Measurements from ENCODE around the gene POLR1H. TPM values are rescaled to one million over a fixed set of nuclear protein-coding genes. Genes with fewer than 3 reads are reported as not detected.
A peak's percentile ranks its signal among the peaks of the same experiment; 100 is the strongest.

POLR1H gene
- total RNA-seq, 1 experiment from 2014 or later = 33.3 TPM

DNA sequence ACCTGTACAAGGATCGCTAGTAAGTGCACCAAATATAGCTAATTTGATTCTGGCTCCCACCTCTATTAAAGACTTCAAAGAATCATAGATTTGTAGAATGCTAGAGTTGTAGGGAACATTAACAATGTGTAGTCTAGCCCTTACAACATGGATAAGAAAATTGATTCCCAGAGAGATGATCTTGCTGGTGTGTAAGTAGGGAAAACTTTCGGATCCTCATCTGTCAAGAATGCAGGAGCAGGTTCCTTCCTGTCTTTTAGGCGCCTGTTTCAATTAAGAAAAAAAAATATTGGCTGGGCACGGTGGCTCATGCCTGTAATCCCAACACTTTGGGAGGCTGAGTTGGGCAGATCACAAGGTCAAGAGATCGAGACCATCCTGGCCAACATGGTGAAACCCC, 26.8 kb downstream of the POLR1H start:
- no peak for DNase-seq
- Histone ChIP-seq H3K79me2 (ENCODE audit: low read depth) (no peaks in the 10 kb centered on the region), H3K36me3 (ENCODE audit: low read depth) (no peaks in the 10 kb centered on the region), H3K27me3 (ENCODE audit: insufficient read depth, low read depth) (no peaks in the 10 kb centered on the region), H3F3A (ENCODE audit: insufficient read depth, low read depth) (peaks cover 14% of the 10 kb centered on the region), H4K20me1 (ENCODE audit: insufficient read depth) (no peaks in the 10 kb centered on the region), H3K4me3 (no peak overlapping the region), H2AFZ (no peak overlapping the region), H3K4me2 (no peak overlapping the region), H3K9me3 (ENCODE audit: insufficient read depth, low read depth) (no peaks in the 10 kb centered on the region), H3K9me2 (ENCODE audit: insufficient read depth) (no peaks in the 10 kb centered on the region), H3K27ac (no peak overlapping the region), H3K4me1 (replicated peaks; ENCODE audit: insufficient read depth) (peaks cover 20% of the 10 kb centered on the region)
- POLR2A ChIA-PET (ENCODE audit: unreplicated experiment) = interaction anchor here (0.7 kb wide), 1 partner anchor 22 kb away, joined by 5 read pairs; no protein-coding TSS in a partner anchor
- TF ChIP-seq, protein P1, sequence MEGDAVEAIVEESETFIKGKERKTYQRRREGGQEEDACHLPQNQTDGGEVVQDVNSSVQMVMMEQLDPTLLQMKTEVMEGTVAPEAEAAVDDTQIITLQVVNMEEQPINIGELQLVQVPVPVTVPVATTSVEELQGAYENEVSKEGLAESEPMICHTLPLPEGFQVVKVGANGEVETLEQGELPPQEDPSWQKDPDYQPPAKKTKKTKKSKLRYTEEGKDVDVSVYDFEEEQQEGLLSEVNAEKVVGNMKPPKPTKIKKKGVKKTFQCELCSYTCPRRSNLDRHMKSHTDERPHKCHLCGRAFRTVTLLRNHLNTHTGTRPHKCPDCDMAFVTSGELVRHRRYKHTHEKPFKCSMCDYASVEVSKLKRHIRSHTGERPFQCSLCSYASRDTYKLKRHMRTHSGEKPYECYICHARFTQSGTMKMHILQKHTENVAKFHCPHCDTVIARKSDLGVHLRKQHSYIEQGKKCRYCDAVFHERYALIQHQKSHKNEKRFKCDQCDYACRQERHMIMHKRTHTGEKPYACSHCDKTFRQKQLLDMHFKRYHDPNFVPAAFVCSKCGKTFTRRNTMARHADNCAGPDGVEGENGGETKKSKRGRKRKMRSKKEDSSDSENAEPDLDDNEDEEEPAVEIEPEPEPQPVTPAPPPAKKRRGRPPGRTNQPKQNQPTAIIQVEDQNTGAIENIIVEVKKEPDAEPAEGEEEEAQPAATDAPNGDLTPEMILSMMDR (conservative IDR thresholded peaks at IDR 0.05) = no peak
- TF ChIP-seq EZH2 (IDR thresholded peaks at IDR 0.05; ENCODE audit: low read depth) = no peak
- intact Hi-C loops (cut with micrococcal nuclease; ENCODE audit: unreplicated experiment) = no loop called here
- CTCF ChIA-PET = interaction anchor here (1.6 kb wide), 1 partner anchor 13 kb away, joined by 3 read pairs; no protein-coding TSS in a partner anchor
- no TSS peak for BruUV-seq (replicated peaks)

- Histone ChIP-seq H3K4me3 (no peak overlapping the region), H3K79me2 (ENCODE audit: low read depth) (no peaks in the 10 kb centered on the region), H3K27me3 (ENCODE audit: insufficient read depth, low read depth) (no peaks in the 10 kb centered on the region), H4K20me1 (ENCODE audit: insufficient read depth) (no peaks in the 10 kb centered on the region), H3K36me3 (ENCODE audit: low read depth) (no peaks in the 10 kb centered on the region), H3K27ac (peak overlapping the region; percentile 65), H2AFZ (peak overlapping the region; percentile 46; the same call in 1 of the 2 replicates), H3K4me1 (replicated peaks; ENCODE audit: insufficient read depth) (peaks cover 46% of the 10 kb centered on the region), H3K4me2 (peak overlapping the region; percentile 65), H3K9me3 (ENCODE audit: insufficient read depth, low read depth) (no peaks in the 10 kb centered on the region), H3F3A (ENCODE audit: insufficient read depth, low read depth) (peaks cover 38% of the 10 kb centered on the region), H3K9me2 (ENCODE audit: insufficient read depth) (no peaks in the 10 kb centered on the region)
- intact Hi-C loops (cut with micrococcal nuclease; ENCODE audit: unreplicated experiment) = loop anchor here (1.0 kb wide), 1 partner anchor 9 kb away; no protein-coding TSS in a partner anchor
- TF ChIP-seq, protein P1 (conservative IDR thresholded peaks at IDR 0.05) = no peak
- TF ChIP-seq EZH2 (IDR thresholded peaks at IDR 0.05; ENCODE audit: low read depth) = no peak
- CTCF ChIA-PET = interaction anchor here (1.0 to 1.3 kb wide), 4 partner anchors 10 to 39 kb away, joined by 3 to 7 read pairs (median 4); partner anchors contain the start of gene RNF39
- DNase-seq = peak; percentile 88 to 94
- POLR2A ChIA-PET (ENCODE audit: unreplicated experiment) = interaction anchor here (0.6 to 1.0 kb wide), 3 partner anchors 10 to 513 kb away, joined by 3 to 8 read pairs (median 5); no protein-coding TSS in a partner anchor
- TSS peak; percentile 29 for BruUV-seq (replicated peaks)
Observed at GRCh38 chr6:30091577-30092381, 30.7 kb downstream of the POLR1H start.

DNA sequence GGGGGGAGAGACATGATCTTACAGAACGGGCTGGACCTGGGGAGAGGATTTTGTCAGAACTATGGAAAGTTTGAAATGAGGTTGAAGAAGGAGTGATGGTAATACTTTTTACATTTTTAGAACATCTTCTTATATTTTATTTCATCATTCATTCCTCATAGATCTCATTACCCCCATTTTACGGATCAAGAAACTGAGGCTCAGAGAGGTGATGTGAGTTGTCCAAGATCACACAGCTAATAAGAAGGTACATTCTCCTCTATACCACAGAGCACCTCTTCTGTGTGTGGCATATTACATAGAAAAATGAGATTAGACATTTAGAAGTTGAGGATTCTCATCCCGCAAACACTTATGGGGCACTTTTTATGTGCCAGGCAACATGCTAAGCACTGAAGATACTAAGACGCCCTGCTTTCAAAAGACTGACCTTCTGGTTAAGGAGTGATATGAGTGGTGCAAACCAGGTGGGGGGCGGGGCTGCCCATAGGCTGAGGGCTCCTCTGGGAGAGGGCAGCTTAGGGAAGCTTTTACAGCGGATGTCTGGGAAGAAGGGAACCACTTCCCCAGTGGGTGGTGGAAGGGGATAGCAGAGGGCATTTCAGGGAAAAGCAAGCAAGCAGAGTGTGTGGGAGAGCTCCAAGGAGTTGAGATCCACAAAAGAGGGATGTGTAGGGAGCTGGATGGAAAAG, 31.9 kb downstream of the POLR1H start:
- no peaks in the 10 kb centered on the region for H4K20me1 ChIP-seq (ENCODE audit: insufficient read depth)
- BruUV-seq (replicated peaks) = no TSS peak
- no peak overlapping the region for H2AFZ ChIP-seq
- intact Hi-C loops (cut with micrococcal nuclease; ENCODE audit: unreplicated experiment) = no loop called here
- ChIA-PET POLR2A (ENCODE audit: unreplicated experiment) (no interaction called here), CTCF (no interaction called here)
- no peak for TF ChIP-seq EZH2 (IDR thresholded peaks at IDR 0.05; ENCODE audit: low read depth)
- TF ChIP-seq, protein P1 (conservative IDR thresholded peaks at IDR 0.05) = no peak
- H3K36me3 ChIP-seq (ENCODE audit: low read depth) = no peaks in the 10 kb centered on the region
- H3K9me2 ChIP-seq (ENCODE audit: insufficient read depth) = no peaks in the 10 kb centered on the region
- H3K4me3 ChIP-seq = no peak overlapping the region
- H3K9me3 ChIP-seq (ENCODE audit: insufficient read depth, low read depth) = no peaks in the 10 kb centered on the region
- no peaks in the 10 kb centered on the region for H3K27me3 ChIP-seq (ENCODE audit: insufficient read depth, low read depth)
- H3K4me2 ChIP-seq = no peak overlapping the region
- no peak for DNase-seq
- H3K4me1 ChIP-seq (replicated peaks; ENCODE audit: insufficient read depth) = peaks cover 59% of the 10 kb centered on the region
- H3K27ac ChIP-seq = no peak overlapping the region
- H3F3A ChIP-seq (ENCODE audit: insufficient read depth, low read depth) = peaks cover 40% of the 10 kb centered on the region
- no peaks in the 10 kb centered on the region for H3K79me2 ChIP-seq (ENCODE audit: low read depth)

Measured in PC-9 (cell line).